Kidney tubule cell (primary cell): ENCODE data around the gene NELL1.

ENCODE experiments used
- DNase-seq: peaks from one replicate; pipeline ENCODE4 v3.0.0-alpha.2; 2018; ENCODE audit warnings: low spot score

Gene NELL1

DNA sequence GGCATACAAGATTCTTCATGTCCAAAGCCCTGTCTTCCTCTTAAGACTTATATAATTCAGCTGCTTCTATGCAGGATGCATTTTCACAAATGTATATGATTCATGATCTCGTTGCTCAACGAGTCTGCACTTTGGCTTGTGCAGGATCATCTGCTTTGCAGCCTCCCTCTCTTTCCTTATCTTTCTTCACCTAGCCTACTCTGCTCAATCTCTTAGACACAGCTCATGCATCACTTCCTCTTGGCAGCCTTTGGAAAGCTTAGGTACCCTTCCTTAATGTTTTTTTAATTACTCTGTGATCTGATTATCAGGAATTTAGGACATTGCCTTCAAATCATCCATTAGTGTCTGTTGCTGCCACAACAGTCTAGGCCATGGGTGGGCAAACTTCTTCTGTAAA lies 673.8 kb downstream of the NELL1 start:
- no peak for DNase-seq

DNA sequence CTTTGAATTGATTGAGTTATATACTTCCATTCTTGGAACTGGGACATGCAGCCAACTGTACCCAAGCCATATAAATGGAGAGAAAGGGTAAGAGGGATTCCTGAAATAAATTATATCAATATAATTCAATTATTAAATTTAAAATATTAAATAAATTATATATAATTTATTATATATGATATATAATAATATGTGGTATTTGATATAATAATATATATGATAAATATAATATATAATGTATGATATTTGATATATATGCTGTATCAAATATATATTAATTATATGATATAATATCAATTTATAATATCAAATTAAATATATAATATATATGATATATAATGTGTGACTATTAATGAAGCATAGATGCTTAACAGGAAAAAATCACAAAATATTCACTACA lies 677.0 kb downstream of the NELL1 start:
- no peak for DNase-seq

DNA sequence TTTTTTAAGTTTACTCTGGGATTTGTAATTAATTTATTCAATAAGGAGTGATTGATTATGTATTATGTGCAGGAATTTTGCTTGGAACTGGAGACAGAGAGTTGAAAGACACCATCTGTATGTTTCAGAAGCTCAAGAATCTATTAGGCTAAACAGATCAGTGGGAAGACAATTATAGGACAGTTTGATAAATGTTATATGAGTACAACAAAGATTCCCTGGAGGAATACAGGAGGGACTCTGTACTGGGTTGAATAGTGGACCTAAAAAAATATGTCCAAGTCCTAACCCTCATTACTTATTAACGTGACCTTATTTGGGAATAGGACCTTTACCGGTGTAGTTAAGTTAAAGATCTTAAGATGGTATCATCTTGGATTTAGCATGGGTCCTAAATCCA lies 681.2 kb downstream of the NELL1 start:
- DNase-seq = no peak

DNA sequence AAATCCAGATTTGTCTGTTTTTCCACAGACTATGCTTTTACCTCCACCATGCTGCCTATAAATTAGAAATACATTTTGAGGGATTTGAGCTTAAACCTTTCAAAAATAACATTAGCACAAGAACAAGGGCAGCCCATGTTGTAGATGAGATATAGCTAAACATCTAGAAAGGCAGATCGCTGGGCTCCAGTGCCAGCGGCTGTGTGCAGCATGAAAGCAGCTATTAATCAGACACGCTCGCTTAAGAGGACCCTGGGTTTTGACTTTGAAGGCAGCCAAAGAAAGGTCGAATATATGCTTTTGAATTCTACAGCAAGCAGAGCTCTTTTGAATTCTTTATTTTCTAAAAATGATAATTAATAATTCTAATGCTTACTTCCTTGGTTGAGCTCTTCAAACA lies 684.0 kb downstream of the NELL1 start:
- DNase-seq = no peak

DNA sequence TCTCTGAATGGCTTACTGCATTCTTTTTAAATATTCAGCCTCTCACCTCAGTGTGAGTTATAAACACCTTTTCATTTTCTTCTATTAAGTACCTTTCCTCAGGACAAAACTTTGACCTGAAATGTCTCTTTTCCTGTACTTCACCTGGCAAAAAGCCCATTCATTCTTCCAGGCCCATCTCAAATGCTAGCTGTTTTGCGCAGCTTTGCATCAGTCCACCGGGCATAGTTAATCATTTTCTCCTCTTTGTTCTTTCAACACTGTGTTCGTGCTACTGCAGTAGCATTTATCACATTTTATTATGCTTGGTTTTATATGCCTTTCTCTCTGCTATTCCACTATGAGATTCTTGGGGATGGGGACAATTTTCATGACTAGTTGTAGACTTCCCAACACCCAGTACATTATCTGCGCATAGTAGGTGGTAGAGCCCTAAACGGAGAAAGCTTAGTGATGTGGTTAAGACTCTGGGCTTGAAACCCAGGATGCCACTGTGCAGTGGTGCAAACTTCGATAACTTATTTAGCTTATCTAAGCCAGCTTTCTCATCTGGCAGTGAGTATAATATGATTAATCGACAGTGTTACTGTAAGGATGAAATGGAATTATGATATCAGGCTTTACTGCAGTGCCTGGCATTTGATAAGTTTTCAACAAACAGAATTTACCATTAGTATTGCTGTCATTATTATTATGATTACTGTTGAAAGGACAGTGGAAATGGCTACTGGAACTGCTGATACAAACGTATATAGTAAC lies 695.7 kb downstream of the NELL1 start:
- peak; percentile 59 for DNase-seq

DNA sequence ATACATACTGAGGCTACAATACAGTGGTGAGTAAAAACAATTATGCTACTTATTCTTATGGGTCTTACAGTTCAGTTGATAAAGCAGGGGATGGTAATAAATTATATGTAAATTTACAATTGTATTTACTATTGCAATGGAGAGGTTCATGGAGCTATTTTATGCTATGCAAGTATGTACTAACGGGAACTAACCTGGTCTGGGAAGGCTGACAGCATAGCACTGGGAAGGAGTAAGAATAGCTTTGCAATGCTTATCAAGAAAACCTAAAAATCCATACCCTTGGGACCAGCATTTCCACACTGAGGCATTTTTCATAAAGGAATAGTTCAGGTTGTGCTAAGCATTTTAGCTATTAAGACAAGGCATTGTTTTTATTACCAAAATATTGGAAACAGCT lies 700.6 kb downstream of the NELL1 start:
- DNase-seq = no peak

DNA sequence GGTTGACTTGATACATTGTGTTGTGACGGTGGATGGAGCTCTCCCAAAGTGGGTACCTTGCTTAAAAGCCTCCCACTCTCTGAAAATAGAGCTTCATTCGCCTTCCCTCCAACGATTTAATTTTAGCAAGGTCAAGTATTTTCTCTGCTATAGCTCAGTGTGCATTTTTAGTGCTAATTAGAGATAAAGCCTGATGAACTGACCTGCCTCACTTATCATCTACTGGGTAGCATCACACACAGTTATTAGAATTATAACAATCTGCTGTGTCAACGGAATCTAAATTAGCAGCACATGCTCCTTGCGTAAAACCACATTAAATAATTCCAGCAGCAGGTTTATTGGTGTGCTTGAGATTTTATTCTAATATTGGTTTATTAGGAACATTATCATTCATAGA lies 701.7 kb downstream of the NELL1 start:
- no peak for DNase-seq

DNA sequence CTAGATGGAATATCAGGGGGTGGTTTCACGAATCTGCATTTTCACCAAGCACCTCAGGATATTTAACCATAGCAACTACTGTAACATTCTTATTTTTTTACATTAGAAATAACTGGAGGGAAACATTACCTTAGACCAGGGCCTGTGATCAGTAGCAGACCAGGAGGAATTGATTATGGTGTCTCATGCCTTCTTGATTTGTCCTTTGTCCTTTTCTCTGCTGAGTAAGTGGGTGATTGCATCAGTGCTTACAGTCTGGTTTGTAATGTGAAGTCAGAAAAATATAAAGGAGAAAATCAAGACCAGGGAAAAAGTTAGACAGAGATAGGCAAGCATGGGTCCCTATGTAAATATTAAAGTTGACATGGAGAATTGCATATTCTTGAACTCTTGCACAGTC lies 703.3 kb downstream of the NELL1 start:
- no peak for DNase-seq

DNA sequence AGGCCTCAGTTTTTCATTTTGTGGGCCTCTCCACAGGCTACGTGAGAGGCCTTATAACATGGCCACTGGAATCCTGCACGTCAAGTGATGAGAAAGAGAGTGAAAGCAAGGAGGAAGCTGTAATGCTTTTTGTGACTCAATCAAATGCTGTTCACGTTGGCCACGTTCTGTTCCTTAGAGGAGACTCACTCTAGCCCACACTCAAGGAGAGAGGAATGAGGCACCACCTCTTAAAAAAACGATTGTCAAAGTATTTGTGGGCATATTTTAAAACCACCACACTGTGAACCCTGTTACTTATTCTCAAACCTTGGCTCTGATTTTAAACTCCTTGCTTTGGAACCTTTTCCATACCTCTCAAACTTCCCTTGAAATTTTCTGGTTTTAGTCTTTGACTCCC lies 705.0 kb downstream of the NELL1 start:
- peak; percentile 64 for DNase-seq

DNA sequence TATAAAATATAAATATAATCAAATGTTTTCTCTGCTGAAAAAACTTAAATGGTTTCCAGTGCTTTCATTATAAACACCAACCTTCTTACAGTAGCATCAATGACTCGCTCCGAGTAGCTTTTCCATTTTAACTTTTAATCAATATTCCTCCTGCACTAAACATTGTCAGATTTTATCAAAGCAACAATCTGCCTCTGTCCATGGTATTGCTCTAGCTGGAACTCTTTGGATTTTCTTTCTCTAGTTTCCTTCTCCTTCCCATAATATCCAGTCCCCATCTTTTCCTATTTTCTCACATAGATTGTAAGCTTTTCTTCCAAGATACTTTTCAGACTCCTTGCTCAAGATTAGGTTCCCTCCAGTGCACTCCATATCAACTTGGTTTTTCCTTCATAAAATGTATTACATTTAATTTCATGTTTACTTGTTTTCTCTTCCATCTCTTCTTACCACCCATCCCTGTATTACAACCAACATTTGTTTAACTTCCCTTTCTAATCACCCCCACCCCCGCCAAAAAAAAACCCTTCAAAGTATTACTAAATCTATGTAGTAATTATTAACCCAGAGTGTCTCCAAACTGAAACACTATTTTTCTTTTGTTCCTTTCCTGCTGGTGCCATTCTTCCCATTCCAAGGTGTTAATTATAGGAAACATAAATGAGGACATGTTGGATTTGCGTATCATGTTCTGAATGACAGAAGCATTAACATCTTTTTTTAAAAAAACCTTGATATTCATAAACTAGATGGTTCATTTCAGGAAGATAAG lies 716.5 kb downstream of the NELL1 start:
- peak; percentile 21 for DNase-seq

DNA sequence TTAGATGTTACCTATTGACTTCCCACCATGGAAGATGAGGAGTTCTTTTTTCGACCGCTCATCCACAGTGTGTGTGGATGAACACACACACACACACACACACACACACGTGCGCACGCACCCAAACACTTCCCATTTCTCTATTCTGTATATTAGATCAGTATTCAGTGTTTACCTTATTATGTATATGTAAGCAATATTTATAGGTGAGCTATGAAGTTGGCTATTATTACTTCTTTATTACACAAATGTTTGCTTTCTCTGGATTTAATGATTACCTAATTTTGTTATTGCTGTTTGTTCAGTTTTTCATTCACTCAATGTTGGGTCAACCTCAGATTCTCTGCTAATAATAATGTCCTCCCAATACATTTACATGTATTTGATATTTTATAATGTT lies 721.0 kb downstream of the NELL1 start:
- DNase-seq = no peak

DNA sequence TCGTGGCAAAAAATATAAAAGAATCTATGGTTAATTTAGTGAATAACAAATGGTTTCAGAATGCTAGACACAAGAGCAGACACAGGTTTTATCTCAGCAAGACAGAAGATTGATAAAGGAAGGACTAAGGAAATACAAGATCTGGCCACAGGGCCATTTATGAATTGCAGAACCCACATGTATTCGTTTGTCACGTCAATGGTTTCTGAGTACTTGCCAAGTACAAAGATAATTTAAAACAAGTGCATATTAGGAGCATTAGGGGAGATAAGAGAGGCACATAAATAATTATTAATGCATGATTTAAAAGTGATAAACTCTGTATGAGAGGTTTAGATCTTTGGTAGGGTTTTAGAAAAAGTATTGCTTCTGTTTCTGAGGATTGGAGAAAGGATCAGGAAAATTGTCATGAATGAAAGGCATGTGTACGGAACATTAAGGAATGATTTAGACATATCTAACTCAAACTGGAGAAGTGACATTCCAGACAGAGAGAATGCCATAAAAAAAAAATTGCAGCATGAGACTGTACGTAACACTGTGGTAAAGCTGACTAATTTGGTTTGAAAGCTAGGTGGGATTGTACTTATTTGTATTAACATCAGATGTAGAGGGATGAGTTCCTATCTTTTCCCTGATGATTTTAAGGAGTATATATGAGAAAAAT lies 727.1 kb downstream of the NELL1 start:
- peak; percentile 6 for DNase-seq

DNA sequence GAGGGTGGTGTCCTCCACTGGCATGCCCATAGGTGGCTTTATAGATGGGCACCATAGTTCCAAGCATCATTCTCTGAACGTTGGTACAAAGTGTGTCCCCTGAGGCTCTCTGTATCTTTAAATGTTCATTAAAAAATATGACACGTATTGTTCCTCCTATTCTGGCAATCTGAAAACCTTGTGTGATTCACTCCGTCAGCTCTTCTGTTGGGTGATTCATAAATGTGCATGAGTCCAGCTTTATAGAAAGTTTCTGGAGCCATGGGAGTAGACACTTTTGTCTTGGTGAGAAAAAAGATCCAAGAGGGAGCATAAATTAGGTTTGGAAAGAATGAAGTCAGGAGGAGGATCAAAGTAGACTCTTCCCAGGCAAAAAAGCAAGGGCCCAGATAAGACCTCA lies 728.8 kb downstream of the NELL1 start:
- peak; percentile 57 for DNase-seq

DNA sequence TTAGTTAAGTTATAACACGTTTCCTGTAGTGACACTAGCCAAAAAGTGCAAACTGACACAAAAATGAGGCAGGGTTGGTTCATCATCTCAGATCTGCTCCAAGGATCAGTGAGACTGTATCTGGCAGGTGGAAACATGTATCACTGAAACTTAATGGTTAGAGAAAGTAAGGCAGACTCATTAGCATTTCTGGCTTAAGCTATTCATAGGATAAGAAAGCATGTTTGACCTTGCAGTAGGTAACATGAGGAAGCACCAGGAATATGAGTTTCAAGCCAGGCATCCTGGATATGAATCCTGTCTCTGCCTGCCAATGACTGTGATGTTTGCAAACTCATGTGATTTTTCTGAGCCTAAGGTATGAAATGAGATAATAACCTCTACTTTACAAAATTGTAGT lies 732.1 kb downstream of the NELL1 start:
- DNase-seq = no peak

DNA sequence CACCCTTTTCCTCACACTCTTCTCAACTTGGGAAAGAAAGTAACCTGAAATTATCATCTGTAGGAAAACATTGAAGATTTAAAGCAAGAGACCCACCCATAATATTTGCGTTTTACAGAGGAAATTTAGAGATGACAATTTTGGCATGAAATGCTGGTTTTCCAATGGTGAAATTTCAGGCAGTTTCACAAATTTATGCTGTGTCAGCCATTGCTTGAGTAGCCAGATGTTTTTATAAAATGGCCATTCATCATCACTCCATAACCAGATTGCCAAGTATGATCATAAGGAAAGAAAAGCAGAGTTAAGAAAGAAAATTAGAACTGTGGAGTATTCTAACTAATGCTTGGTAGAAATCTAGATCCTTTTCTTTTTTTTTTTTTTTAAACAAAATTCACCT lies 732.9 kb downstream of the NELL1 start:
- DNase-seq = no peak

DNA sequence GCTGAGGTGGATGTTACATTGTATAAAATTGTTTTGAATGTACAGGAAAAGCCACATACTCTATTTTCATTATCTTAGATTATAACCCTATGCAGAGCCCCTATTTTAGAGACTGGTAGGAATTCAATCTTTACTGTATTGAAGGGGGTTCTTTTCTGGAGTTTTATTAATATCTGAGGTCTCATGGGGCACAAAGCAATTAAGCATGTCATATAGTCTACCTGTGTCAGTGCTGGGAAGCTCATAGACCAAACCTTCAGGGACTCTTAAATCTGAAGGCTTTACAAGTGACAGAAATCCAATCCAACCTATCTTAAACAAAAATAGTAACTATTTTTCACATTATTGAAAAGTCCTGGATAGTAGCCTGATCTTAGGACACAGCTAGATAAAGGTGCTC lies 733.7 kb downstream of the NELL1 start:
- no peak for DNase-seq

DNA sequence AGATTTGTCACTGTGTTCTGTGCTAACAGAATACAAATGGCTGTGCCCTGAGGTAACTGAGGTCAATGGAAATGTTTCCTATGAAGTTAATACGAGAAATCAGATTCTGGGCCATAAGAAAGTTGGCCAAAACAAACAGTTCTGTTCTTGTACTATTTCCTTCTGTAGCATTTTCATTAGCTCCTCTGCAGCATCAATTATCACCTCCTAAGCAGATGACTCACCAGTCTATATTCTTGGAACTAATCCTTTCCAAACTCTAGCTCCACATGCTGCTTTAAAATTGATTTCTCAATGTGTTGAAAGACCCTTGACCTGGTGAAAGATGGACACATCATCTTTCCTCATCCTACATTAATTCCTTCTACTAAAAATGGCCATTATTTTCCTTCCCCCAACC lies 736.0 kb downstream of the NELL1 start:
- DNase-seq = no peak

DNA sequence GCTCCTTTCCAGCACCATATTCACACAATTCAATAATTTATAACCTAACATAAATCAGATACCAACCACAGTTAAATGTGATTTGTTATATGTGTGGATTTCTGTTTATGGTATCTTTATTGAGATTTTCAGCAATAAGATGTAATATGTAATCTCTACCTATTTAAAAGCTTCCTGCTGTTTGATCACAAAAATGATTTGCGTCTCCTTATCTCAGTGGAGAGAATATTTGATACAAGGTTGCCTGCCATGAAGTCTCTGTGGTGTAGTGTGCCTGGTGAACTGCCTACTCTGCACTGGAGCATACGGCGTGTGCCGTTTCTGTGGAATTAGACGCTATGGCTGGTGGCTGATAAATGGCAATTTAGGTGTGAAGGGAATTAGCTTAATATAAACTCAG lies 741.1 kb downstream of the NELL1 start:
- DNase-seq = no peak

DNA sequence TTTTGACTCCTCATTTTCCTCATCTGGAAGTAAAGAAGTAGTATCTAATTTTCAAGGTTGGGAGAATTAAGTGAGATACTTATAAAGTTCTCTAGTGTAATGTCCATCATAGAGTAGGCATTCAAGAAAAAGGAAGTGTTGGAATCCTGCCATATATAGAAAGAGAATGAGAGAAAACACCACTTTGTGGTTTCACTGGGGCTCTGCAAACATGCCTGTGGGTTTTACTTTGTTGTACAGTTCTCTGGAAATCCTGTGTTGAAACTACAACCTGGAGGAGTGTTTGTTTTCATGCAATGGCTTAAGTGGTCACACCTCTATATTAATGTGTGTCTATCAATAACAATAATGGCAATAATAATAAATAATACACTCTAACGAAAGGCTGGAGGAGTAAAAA lies 741.7 kb downstream of the NELL1 start:
- DNase-seq = peak; percentile 73

DNA sequence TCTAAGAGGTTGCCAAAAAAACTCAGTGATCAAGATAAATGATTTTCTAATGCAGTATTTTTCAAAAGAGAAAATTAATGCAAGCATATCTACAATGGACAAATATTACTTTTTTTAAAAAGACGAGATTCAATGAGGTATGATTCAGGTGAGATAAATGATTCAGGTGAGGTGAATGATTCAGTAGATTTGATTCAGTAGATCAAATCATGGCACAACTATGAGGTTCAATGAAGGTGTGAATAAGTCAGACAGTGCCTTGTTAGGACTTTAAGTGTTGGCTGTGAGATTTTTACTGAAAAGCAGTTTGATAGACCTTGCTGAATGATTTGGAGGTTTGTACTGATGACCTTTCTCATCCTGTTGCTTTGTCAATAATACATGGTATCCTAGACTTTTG lies 742.2 kb downstream of the NELL1 start:
- DNase-seq = no peak

DNA sequence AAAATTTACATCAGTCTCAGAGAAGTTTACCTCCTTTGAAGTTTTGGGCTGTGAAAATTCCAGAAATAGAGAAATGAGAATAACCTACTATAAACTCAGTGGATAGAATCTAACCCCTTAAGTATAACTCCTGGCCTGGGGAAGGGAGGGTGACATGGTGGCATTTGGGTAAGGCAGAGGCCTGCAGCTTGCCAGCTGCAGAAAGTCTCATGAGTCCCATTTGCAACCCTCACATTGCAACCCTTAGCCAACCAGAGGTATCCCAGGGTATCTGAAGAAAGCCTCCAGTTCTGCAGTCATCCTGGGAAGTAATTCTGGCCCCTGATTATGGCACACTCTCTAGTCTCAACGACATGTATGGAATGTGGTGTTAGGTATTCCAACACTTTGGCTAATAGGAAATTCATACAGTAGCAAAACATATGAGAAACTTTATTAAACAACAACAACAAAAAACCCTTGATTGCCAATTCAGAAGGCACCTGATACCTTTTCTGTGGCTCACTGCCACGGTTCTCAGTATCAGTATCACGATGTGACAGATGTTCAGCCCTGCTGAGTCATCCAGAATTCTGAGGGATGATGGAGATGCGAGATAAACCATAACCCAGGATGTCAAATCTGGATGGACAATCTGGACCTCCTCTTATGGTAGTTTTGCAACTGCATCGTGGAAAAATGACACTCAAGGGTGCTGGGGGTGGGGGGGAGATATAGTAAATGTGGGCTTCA lies 743.4 kb downstream of the NELL1 start:
- no peak for DNase-seq

DNA sequence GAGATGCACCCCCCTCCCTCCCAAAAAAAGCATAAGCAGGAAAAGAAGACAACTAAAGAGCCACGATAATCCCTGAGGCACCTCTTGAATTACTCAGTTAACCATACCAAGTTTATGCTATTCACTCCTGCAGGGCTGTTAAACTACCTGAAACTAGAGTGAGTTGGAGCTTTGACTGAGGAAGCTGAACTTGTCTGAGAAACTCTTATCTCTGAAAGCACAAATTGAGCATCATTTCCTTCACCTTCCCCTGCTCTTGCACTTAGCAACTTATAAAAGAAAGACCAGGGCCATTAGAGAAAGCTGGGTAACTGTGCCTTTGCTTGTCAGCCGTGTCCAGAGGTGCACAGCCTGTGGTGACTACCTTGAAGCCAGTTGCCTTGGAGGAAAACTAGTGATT lies 745.6 kb downstream of the NELL1 start:
- no peak for DNase-seq

DNA sequence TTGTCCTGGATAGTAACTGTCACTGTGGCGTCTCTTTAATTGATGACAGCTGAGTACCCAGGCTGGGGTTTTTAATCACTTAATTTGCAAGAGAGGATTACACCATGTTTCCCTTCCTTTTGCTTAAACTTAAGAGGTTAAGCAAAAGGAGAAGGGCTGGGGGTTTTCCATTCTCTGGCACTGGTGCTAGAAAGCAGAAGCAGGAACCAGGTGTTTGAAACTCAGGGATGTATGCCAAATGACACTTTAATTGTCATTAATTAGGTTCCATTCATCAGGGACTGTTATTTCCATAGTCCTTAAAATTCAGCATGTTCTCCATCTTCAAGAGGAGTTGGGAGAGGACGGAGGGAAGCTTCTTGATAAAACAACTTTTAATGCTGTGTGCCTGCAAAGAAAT lies 746.2 kb downstream of the NELL1 start:
- DNase-seq = no peak
